Left lung (tissue), 10 donors: Measurements from ENCODE around the gene RICTOR. TPM values are rescaled to one million over a fixed set of nuclear protein-coding genes. Genes with fewer than 3 reads are reported as not detected.

Experiments used
- ATAC-seq: fragments of 200-7000 bp; cut with Tn5 transposase; one replicate; pipeline ENCODE4 v1.9.1; 2020; ENCODE audit warnings: moderate library complexity
- DNase-seq, 4 donors: peaks; one replicate each; pipeline ENCODE4 v3.0.0-alpha.2; 2013 to 2020
- H3K27ac ChIP-seq, 2 donors: fragments of 200-600 bp; sonication (generic) in 1 of 2; one replicate each; pipeline versions ENCODE4 v1.5.0 to v1.8.0; 2020 to 2021
- H3K27me3 ChIP-seq, 2 donors: fragments of 200-600 bp; sonication (generic) in 1 of 2; one replicate each; pipeline versions ENCODE4 v1.5.0 to v1.8.0; 2020 to 2021
- H3K36me3 ChIP-seq, 2 donors: fragments of 200-600 bp; sonication (generic) in 1 of 2; one replicate each; pipeline versions ENCODE4 v1.5.0 to v1.8.0; 2020 to 2021
- H3K4me1 ChIP-seq, 2 donors: fragments of 200-600 bp; one replicate each; pipeline ENCODE4 v1.8.0; 2021
- H3K4me3 ChIP-seq, 2 donors: fragments of 200-600 bp; sonication (generic) in 1 of 2; one replicate each; pipeline versions ENCODE4 v1.5.0 to v1.8.0; 2020 to 2021; ENCODE audit warnings: mild to moderate bottlenecking in 1 of 2
- H3K9me3 ChIP-seq, 2 donors: fragments of 200-600 bp; sonication (generic) in 1 of 2; one replicate each; pipeline versions ENCODE4 v1.5.0 to v1.8.0; 2020 to 2021
- intact Hi-C, 2 donors: fragments of 100-400 bp; cut with DNase I; formaldehyde crosslinking; loops; one replicate each; pipeline versions ENCODE4 v1.11.2 to v1.14.2; 2022
- polyA plus RNA-seq, 6 donors: library from polyadenylated mRNA; unstranded; fragments of 120-200 nt; gene quantifications; one replicate each; pipeline ENCODE4 v1.2.1, GENCODE V29; 2013; ENCODE audit not compliant: insufficient read length in 6 of 6
- total RNA-seq, 2 donors: library from RNA; stranded (reverse); fragmentation: NEBNext Ultra II Directional; extraction: Animal tissue kit (Norgen Biotek cat#: 25700); gene quantifications; one replicate each; pipeline ENCODE4 v1.2.1, GENCODE V29; 2021
- TF ChIP-seq, protein P1 (sequence below), 2 donors: fragments of 200-600 bp; sonication (generic) in 1 of 2; IDR thresholded peaks; one replicate each; pipeline versions ENCODE4 v1.5.0 to v1.8.0; 2021; ENCODE audit warnings: antibody characterized with exemption in 2 of 2
- donor health status: DM: no; HTN: yes; CAD: no.
- donor health status: DM: no; HTN: no; CAD: no.

Gene RICTOR
- total and polyA plus RNA-seq, 8 donors: 28.2 to 37.5 (median 31.9) TPM

DNA sequence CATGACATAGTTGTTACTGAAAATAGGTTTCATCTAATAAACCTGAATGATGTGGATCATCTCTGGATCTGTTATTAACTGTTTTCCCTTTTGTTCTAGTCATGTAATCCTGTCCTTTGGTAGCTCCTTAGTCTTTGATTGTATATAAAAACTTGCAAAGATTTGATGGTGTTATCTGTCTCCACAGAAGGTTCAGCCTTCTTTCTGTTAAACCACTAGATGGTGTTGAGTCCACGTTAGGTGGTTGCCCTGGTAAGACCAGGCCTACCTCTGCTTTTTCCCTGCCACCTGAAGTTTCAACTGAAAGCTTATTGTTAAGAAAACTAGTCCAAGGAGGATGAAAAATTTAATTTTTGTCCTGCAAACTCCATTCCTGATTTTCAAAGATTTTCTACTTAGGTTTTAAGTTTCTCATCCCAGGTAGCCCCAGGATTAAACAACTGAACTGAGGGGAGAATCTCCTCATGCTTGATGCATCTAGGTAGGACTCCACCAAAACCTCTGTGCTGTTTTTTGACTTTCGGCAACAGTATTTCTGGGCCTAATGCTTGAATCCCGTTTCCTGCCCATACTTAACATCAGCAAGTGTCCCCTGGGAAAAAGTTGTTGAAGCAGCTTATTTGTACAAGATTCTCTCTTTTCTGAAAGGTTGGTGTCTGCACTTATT is 68.5 kb downstream of the RICTOR start:
- TF ChIP-seq, protein P1, sequence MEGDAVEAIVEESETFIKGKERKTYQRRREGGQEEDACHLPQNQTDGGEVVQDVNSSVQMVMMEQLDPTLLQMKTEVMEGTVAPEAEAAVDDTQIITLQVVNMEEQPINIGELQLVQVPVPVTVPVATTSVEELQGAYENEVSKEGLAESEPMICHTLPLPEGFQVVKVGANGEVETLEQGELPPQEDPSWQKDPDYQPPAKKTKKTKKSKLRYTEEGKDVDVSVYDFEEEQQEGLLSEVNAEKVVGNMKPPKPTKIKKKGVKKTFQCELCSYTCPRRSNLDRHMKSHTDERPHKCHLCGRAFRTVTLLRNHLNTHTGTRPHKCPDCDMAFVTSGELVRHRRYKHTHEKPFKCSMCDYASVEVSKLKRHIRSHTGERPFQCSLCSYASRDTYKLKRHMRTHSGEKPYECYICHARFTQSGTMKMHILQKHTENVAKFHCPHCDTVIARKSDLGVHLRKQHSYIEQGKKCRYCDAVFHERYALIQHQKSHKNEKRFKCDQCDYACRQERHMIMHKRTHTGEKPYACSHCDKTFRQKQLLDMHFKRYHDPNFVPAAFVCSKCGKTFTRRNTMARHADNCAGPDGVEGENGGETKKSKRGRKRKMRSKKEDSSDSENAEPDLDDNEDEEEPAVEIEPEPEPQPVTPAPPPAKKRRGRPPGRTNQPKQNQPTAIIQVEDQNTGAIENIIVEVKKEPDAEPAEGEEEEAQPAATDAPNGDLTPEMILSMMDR (IDR thresholded peaks at IDR 0.05): no peak
- H3K27ac ChIP-seq: peak overlapping the region in 1 of 2 donors; percentile 49
- intact Hi-C loops: no loop called here

DNA sequence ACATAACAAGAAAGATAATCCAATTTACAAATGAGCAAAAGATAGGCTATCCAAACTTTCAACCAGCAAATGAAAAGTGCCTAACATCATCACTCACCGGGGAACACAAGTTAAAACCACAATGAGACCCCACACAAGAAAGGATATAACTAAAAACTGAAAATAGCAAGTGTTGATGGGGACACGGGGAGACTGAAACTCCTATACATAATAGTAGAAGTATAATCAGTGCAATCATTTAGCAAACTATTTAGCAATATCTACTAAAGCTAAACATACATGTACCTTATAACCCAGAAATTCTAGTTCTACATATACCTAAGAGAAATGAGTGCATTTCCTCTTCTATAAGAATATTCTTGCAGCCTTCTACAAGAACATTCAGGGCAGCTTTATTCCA is 72.5 kb downstream of the RICTOR start:
- TF ChIP-seq, protein P1 (IDR thresholded peaks at IDR 0.05): no peak
- H3K4me3 ChIP-seq: no peak overlapping the region
- no peaks in the 10 kb centered on the region for H3K27me3 ChIP-seq
- H3K9me3 ChIP-seq: no peaks in the 10 kb centered on the region
- no peak overlapping the region for H3K27ac ChIP-seq
- peaks cover 0 to 15% of the 10 kb centered on the region in 2 donors for H3K36me3 ChIP-seq
- DNase-seq (no peak), ATAC-seq (no peak)
- intact Hi-C loops: no loop called here
- H3K4me1 ChIP-seq: peaks cover 0 to 3% of the 10 kb centered on the region in 2 donors

More for the DNA sequence above, 68.5 kb downstream of the RICTOR start:
- ATAC-seq: peak; percentile 81
- Histone ChIP-seq H3K4me3 (no peak overlapping the region), H3K27me3 (no peaks in the 10 kb centered on the region), H3K36me3 (peaks cover 0 to 8% of the 10 kb centered on the region in 2 donors), H3K4me1 (peaks cover 0 to 3% of the 10 kb centered on the region in 2 donors), H3K9me3 (peaks cover 0 to 3% of the 10 kb centered on the region in 2 donors)
- no peak for DNase-seq

- Histone ChIP-seq H3K4me1 (peaks cover 0 to 7% of the 10 kb centered on the region in 2 donors), H3K27ac (no peak overlapping the region), H3K9me3 (no peaks in the 10 kb centered on the region), H3K27me3 (no peaks in the 10 kb centered on the region), H3K36me3 (peaks cover 0 to 15% of the 10 kb centered on the region in 2 donors), H3K4me3 (no peak overlapping the region)
- no peak for DNase-seq
- TF ChIP-seq, protein P1 (IDR thresholded peaks at IDR 0.05): no peak
- no peak for ATAC-seq
- intact Hi-C loops: loop anchor here in 1 of 2 donors (5.0 kb wide), 1 partner anchor 78 kb away; no protein-coding TSS in a partner anchor
Measured at GRCh38 chr5:38999037-38999436, 75.2 kb downstream of the RICTOR start.

- Histone ChIP-seq H3K4me3 (no peak overlapping the region), H3K36me3 (peaks cover 0 to 15% of the 10 kb centered on the region in 2 donors), H3K27ac (no peak overlapping the region), H3K4me1 (peaks cover 0 to 7% of the 10 kb centered on the region in 2 donors), H3K9me3 (no peaks in the 10 kb centered on the region), H3K27me3 (no peaks in the 10 kb centered on the region)
- TF ChIP-seq, protein P1 (IDR thresholded peaks at IDR 0.05): no peak
- ATAC-seq (no peak), DNase-seq (no peak)
- intact Hi-C loops: loop anchor here in 1 of 2 donors (5.0 kb wide), 1 partner anchor 80 kb away; no protein-coding TSS in a partner anchor
Measured at GRCh38 chr5:38997591-38997990, 76.6 kb downstream of the RICTOR start.

DNA sequence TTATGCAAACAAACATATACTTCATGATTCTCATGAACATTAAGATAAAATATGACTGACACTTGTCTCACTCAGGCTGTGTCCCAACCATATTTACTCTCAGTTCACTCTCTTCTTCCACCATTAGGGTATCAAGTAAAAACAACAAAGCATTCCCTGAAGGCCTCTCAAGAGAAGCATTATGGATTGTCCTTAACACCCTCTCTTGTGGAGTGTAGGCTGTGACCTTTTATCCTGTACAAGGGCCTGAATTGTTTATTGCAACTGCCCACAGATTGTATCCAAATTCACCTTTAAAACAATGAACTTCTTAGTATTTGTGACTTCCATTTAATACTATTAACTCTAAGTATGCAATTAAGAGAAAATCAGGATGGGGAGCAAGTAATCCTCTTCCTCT is 78.1 kb downstream of the RICTOR start:
- Histone ChIP-seq H3K27me3 (no peaks in the 10 kb centered on the region), H3K4me1 (peaks cover 0 to 7% of the 10 kb centered on the region in 2 donors), H3K9me3 (no peaks in the 10 kb centered on the region), H3K4me3 (no peak overlapping the region), H3K27ac (no peak overlapping the region), H3K36me3 (peaks cover 0 to 7% of the 10 kb centered on the region in 2 donors)
- TF ChIP-seq, protein P1 (IDR thresholded peaks at IDR 0.05): no peak
- DNase-seq (no peak), ATAC-seq (peak; percentile 58)
- intact Hi-C loops: loop anchor here in 1 of 2 donors (5.0 kb wide), 1 partner anchor 81 kb away; no protein-coding TSS in a partner anchor
